Neuronal stem cell (in vitro differentiated cells): Measurements from ENCODE around the gene BBOX1.

Source experiments
- DNase-seq: peaks from one replicate; pipeline ENCODE4 v3.0.0-alpha.2; 2013; ENCODE audit warnings: low spot score
- H2AFZ ChIP-seq: one replicate; pipeline ENCODE4 v1.6.1; 2013; ENCODE audit warnings: mild to moderate bottlenecking, low read length, inconsistent platforms
- H2AK5ac ChIP-seq: 2 replicates; pipeline ENCODE4 v1.6.1; 2013; ENCODE audit warnings: low read depth, mild to moderate bottlenecking, inconsistent platforms, low read length, moderate library complexity, mixed read lengths
- H2BK120ac ChIP-seq: 2 replicates; pipeline ENCODE4 v1.6.1; 2013; ENCODE audit warnings: low read depth, mild to moderate bottlenecking, inconsistent platforms, low read length, moderate library complexity, mixed read lengths
- H2BK12ac ChIP-seq: one replicate; pipeline ENCODE4 v1.6.1; 2013; ENCODE audit warnings: low read length, inconsistent platforms
- H2BK15ac ChIP-seq: 2 replicates; pipeline ENCODE4 v1.6.1; 2013; ENCODE audit warnings: mild to moderate bottlenecking, low read length, inconsistent platforms, mixed read lengths
- H2BK5ac ChIP-seq: one replicate; pipeline ENCODE4 v1.6.1; 2013; ENCODE audit warnings: inconsistent platforms, mild to moderate bottlenecking, low read length, moderate library complexity
- H3K14ac ChIP-seq: one replicate; pipeline ENCODE4 v1.6.1; 2013; ENCODE audit warnings: low read length, inconsistent platforms
- H3K18ac ChIP-seq: 2 replicates; pipeline ENCODE4 v1.6.1; 2013; ENCODE audit warnings: low read length, inconsistent platforms
- H3K23ac ChIP-seq: 2 replicates; pipeline ENCODE4 v1.6.1; 2013; ENCODE audit warnings: low read depth, mild to moderate bottlenecking, mixed read lengths, low read length, inconsistent platforms; ENCODE audit not compliant: poor library complexity
- H3K27ac ChIP-seq: replicated peaks from 3 replicates; pipeline ENCODE4 v1.5.1; 2013; ENCODE audit warnings: low read length, inconsistent platforms
- H3K27me3 ChIP-seq, 3 experiments: 2 replicates each; pipeline ENCODE4 v1.6.1; 2013; ENCODE audit warnings: low read length in 3 of 3, mild to moderate bottlenecking in 2 of 3, inconsistent platforms in 1 of 3, low read depth in 1 of 3, mixed read lengths in 1 of 3, moderate library complexity in 1 of 3; ENCODE audit not compliant: control insufficient read depth in 3 of 3, insufficient read depth in 3 of 3
- H3K36me3 ChIP-seq, 2 donors: replicated peaks in 1 of 2; 2 replicates each; pipeline ENCODE4 v1.6.1; 2013; ENCODE audit warnings: low read length in 2 of 2; ENCODE audit not compliant: control insufficient read depth in 2 of 2, insufficient read depth in 2 of 2
- H3K4ac ChIP-seq: 2 replicates; pipeline ENCODE4 v1.6.1; 2013; ENCODE audit warnings: inconsistent platforms, mild to moderate bottlenecking, low read length, moderate library complexity
- H3K4me1 ChIP-seq, 2 donors: 1 replicate in 1 of 2; 2 replicates in 1 of 2; pipeline ENCODE4 v1.6.1; 2013; ENCODE audit warnings: low read length in 2 of 2, low read depth in 1 of 2; ENCODE audit not compliant: control insufficient read depth in 2 of 2, insufficient read depth in 1 of 2
- H3K4me2 ChIP-seq: one replicate; pipeline ENCODE4 v1.6.1; 2013; ENCODE audit warnings: mild to moderate bottlenecking, low read length, inconsistent platforms; ENCODE audit not compliant: insufficient read depth, poor library complexity, severe bottlenecking
- H3K4me3 ChIP-seq, 2 donors: 2 replicates each; pipeline ENCODE4 v1.5.1; 2013; ENCODE audit warnings: low read length in 2 of 2, mild to moderate bottlenecking in 2 of 2, inconsistent platforms in 1 of 2, moderate library complexity in 1 of 2
- H3K79me1 ChIP-seq: one replicate; pipeline ENCODE4 v1.6.1; 2013; ENCODE audit warnings: low read depth, mild to moderate bottlenecking, inconsistent platforms, low read length, moderate library complexity
- H3K9ac ChIP-seq: one replicate; pipeline ENCODE4 v1.6.1; 2013; ENCODE audit warnings: mild to moderate bottlenecking, low read depth, low read length, inconsistent platforms; ENCODE audit not compliant: poor library complexity
- H3K9me3 ChIP-seq, 2 donors: replicated peaks in 1 of 2; 2 replicates each; pipeline versions ENCODE3 to v1.6.1; 2013; ENCODE audit warnings: low read length in 2 of 2, mild to moderate bottlenecking in 2 of 2, inconsistent platforms in 1 of 2, low read depth in 1 of 2, mixed read lengths in 1 of 2, moderate library complexity in 1 of 2; ENCODE audit not compliant: control insufficient read depth in 2 of 2, insufficient read depth in 1 of 2
- H4K8ac ChIP-seq: one replicate; pipeline ENCODE4 v1.6.1; 2013; ENCODE audit warnings: low read depth, mild to moderate bottlenecking, inconsistent platforms, low read length, moderate library complexity
- H4K91ac ChIP-seq: one replicate; pipeline ENCODE4 v1.6.1; 2013; ENCODE audit warnings: low read length, low read depth, mild to moderate bottlenecking, inconsistent platforms; ENCODE audit not compliant: poor library complexity
- WGBS, 2 donors: extraction: QIAGEN DNeasy Blood & Tissue Kit; methylation state at CpG; one replicate each; pipeline ENCODE4 v1.1.7; 2013; ENCODE audit warnings: missing lambda C conversion rate in 2 of 2, mixed read lengths in 1 of 2; ENCODE audit not compliant: insufficient read length in 2 of 2, insufficient replicate concordance in 1 of 2; ENCODE audit errors: extremely low coverage in 2 of 2; 5-methylcytosine and 5-hydroxymethylcytosine counted together

Gene BBOX1

DNA sequence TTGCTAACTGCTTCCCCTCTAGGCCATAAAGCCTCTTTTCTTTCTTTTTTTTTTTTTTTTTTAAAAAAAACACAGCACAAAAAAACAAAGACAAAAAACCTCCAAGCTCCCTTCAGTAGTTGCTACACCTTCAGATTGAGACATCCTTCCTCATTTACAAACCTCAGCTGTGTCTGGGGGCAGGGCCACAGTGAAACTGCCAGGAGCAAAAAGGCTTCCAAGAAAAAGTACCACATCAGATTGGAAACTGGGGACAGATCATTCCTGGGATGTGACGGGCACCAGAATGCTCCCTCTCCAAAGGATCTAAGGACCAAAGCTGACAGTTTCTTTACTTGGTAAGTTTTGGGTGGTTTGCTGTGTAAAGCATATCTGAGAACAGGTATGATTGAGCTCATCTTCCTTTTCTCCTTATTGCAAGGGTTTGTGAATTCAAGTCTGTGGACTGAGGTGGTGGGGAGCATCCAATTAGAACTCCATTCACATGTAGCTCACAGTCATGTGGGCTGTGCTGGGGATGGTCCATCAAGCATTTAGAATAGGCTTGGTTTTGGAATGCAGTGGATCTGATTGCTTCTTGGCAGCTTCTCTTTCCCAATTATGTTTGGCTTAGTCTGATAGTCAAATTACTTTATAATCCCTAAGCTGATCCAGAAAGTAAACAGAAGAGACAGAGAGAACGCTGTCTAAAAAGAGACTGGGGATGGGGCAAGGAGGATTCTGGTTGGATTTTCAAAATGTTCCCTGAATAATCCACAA, 705 bp downstream of the BBOX1 start:
- Histone ChIP-seq H4K91ac (no peak overlapping the region), H2BK12ac (no peak overlapping the region), H3K4me1 (peaks cover 1 to 12% of the 10 kb centered on the region in 2 donors), H2BK120ac (no peak overlapping the region), H2BK5ac (no peak overlapping the region), H3K14ac (no peak overlapping the region), H3K9ac (no peak overlapping the region), H3K27me3 (no peaks in the 10 kb centered on the region), H2BK15ac (no peak overlapping the region), H3K79me1 (no peaks in the 10 kb centered on the region), H3K9me3 (peaks cover 0 to 3% of the 10 kb centered on the region in 2 donors), H2AK5ac (no peak overlapping the region), H3K4me2 (no peak overlapping the region), H3K36me3 (no peaks in the 10 kb centered on the region), H3K23ac (no peak overlapping the region), H3K18ac (no peak overlapping the region), H2AFZ (peak overlapping the region; percentile 4), H3K27ac (peak overlapping the region; percentile 19), H4K8ac (no peak overlapping the region), H3K4ac (no peak overlapping the region), H3K4me3 (no peak overlapping the region)
- peak; percentile 14 for DNase-seq
- WGBS, 2 donors: no CpG with 5 or more reads among the region's 2 CpGs

DNA sequence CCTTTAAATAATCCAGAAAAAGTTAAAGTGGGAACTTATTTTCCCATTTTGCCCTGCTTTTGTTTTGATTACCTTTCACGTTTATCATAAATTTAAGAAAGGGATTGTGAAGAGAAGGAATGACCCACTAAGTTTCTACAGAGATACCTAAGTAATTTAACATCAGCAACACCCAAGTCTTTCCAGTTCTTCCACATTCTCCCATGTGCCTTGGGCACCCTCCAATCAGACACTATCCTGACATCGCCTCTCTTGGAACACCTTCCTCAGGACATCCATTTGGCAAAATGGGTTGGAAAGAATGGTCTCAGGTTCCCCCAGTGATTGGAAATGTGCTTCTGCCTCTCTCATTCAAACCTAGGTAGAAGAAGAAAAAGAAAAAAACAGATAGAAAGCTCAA, 6.3 kb downstream of the BBOX1 start:
- H2BK12ac ChIP-seq: no peak overlapping the region
- no peaks in the 10 kb centered on the region for H3K79me1 ChIP-seq
- H3K4me1 ChIP-seq: no peaks in the 10 kb centered on the region
- no peak overlapping the region for H3K27ac ChIP-seq
- H3K18ac ChIP-seq: no peak overlapping the region
- H3K4me2 ChIP-seq: no peak overlapping the region
- no peaks in the 10 kb centered on the region for H3K36me3 ChIP-seq
- no peak overlapping the region for H3K4me3 ChIP-seq
- H2AFZ ChIP-seq: no peak overlapping the region
- H2AK5ac ChIP-seq: no peak overlapping the region
- no peak overlapping the region for H3K4ac ChIP-seq
- no peaks in the 10 kb centered on the region for H3K27me3 ChIP-seq
- no peak overlapping the region for H2BK5ac ChIP-seq
- WGBS, 2 donors: no CpG with 5 or more reads among the region's 2 CpGs
- H4K8ac ChIP-seq: no peak overlapping the region
- H3K9me3 ChIP-seq: peaks cover 0 to 1% of the 10 kb centered on the region in 2 donors
- H3K14ac ChIP-seq: no peak overlapping the region
- H3K23ac ChIP-seq: no peak overlapping the region
- H4K91ac ChIP-seq: no peak overlapping the region
- H3K9ac ChIP-seq: no peak overlapping the region
- no peak overlapping the region for H2BK120ac ChIP-seq
- no peak for DNase-seq
- no peak overlapping the region for H2BK15ac ChIP-seq

DNA sequence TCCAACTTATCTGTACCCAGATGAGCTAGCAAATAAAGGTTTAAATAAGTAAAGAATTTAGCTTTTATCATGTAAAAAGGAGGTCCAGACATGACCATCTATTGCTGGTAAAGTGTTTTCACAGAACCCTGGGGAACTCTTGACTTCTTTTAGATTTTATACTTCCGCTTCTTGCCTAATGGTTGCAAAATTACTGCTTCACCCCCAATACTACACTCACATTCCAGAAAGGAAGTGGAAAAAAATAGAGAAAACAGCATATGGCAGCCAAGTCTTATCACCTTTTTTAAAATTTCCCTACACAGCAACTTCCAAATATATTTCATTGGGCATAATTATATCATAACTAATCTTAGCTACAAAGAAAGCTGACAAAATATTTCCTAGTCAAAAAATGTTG, 12.1 kb downstream of the BBOX1 start:
- H2BK15ac ChIP-seq: no peak overlapping the region
- DNase-seq: no peak
- H3K27me3 ChIP-seq: no peaks in the 10 kb centered on the region
- no peak overlapping the region for H3K23ac ChIP-seq
- no peak overlapping the region for H2BK12ac ChIP-seq
- no peak overlapping the region for H3K18ac ChIP-seq
- no peak overlapping the region for H3K27ac ChIP-seq
- no peak overlapping the region for H4K8ac ChIP-seq
- no peak overlapping the region for H2BK120ac ChIP-seq
- H3K79me1 ChIP-seq: no peaks in the 10 kb centered on the region
- H3K36me3 ChIP-seq: no peaks in the 10 kb centered on the region
- H2BK5ac ChIP-seq: no peak overlapping the region
- peaks cover 0 to 1% of the 10 kb centered on the region in 2 donors for H3K9me3 ChIP-seq
- no CpG with 5 or more reads among the region's 1 CpG for WGBS, 2 donors
- H2AFZ ChIP-seq: no peak overlapping the region
- no peak overlapping the region for H3K4me3 ChIP-seq
- no peak overlapping the region for H3K9ac ChIP-seq
- H3K4me2 ChIP-seq: no peak overlapping the region
- no peak overlapping the region for H2AK5ac ChIP-seq
- H3K4ac ChIP-seq: no peak overlapping the region
- H3K14ac ChIP-seq: no peak overlapping the region
- peaks cover 0 to 3% of the 10 kb centered on the region in 2 donors for H3K4me1 ChIP-seq
- no peak overlapping the region for H4K91ac ChIP-seq

GRCh38 chr11:27055065-27055682, 14.6 kb downstream of the BBOX1 start:
- no peaks in the 10 kb centered on the region for H3K79me1 ChIP-seq
- no peak overlapping the region for H4K8ac ChIP-seq
- no peaks in the 10 kb centered on the region for H3K9me3 ChIP-seq
- no peak for DNase-seq
- no peak overlapping the region for H3K18ac ChIP-seq
- H2AFZ ChIP-seq: peak overlapping the region; percentile 9
- no peak overlapping the region for H3K23ac ChIP-seq
- H2BK15ac ChIP-seq: no peak overlapping the region
- H3K27ac ChIP-seq: no peak overlapping the region
- no peak overlapping the region for H3K4me3 ChIP-seq
- H2BK12ac ChIP-seq: no peak overlapping the region
- no peak overlapping the region for H2BK5ac ChIP-seq
- peaks cover 0 to 3% of the 10 kb centered on the region in 2 donors for H3K4me1 ChIP-seq
- no peak overlapping the region for H3K9ac ChIP-seq
- no CpG with 5 or more reads among the region's 6 CpGs for WGBS, 2 donors
- no peak overlapping the region for H3K4me2 ChIP-seq
- no peak overlapping the region for H3K4ac ChIP-seq
- H4K91ac ChIP-seq: no peak overlapping the region
- no peaks in the 10 kb centered on the region for H3K36me3 ChIP-seq
- H2AK5ac ChIP-seq: no peak overlapping the region
- H3K14ac ChIP-seq: no peak overlapping the region
- no peaks in the 10 kb centered on the region for H3K27me3 ChIP-seq
- no peak overlapping the region for H2BK120ac ChIP-seq
